ENCODE results near the gene DPF3. TPM values are rescaled to one million over a fixed set of nuclear protein-coding genes. Genes with fewer than 3 reads are reported as not detected.

DPF3 gene
- total RNA-seq, 2 donors from 2014 or later: 0.19 to 0.93 TPM

DNA sequence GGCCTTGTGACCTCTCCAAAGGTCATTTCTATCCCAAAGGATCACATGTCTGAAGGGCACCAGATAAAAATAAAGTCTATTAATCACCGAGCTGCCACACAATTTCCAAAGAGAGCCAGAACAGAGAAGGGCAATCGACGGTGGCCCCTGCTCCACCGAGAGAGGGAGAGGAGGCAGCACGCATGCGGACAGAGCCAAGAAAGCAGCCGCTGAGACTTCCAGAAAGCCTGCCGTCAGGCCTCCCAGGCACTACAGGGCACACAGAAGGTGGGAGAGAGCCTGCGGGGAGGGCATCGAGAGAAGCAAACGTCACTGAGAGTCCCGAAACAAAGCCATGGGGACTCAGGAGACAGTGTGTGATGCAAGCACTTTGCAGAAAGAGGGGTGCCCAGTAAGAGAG is 182.0 kb downstream of the DPF3 start:
- intact Hi-C loops (cut with DNase I): no loop called here
- no peak for DNase-seq (ENCODE audit: low spot score)

DNA sequence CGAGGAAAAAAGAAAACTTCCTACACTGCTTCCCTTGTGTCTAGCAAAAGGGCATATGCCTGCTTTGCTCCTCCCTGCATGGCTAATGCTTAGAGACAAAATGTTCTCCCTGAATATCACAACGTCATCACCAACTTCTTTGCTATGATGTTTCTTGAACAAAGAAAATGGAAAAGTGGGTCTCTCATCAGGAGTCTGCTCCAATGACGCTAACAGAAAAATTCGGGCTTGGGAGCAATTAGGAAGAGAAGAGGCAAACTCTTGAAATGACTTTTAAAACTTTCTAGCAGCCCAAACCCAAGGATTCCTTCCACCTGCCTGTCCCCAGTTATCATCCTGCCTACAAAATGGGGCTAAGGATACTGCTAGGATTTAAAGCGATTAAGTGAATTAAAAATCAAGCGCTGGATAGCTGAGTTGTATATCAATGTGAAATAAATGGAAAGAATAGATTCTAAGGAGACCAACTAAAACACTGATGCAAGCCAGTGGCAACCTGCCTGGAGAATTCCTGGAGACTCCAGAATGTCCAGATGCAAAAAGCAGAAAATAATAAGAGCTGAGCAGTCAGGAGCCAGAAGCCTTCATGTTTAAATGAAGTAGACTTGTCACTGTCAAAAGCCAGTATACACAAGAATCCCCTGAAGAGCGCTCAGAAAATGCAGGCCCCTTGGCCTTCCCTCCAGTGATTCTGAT is 183.8 kb downstream of the DPF3 start:
- intact Hi-C loops (cut with DNase I): no loop called here
- no peak for DNase-seq (ENCODE audit: low spot score)

DNA sequence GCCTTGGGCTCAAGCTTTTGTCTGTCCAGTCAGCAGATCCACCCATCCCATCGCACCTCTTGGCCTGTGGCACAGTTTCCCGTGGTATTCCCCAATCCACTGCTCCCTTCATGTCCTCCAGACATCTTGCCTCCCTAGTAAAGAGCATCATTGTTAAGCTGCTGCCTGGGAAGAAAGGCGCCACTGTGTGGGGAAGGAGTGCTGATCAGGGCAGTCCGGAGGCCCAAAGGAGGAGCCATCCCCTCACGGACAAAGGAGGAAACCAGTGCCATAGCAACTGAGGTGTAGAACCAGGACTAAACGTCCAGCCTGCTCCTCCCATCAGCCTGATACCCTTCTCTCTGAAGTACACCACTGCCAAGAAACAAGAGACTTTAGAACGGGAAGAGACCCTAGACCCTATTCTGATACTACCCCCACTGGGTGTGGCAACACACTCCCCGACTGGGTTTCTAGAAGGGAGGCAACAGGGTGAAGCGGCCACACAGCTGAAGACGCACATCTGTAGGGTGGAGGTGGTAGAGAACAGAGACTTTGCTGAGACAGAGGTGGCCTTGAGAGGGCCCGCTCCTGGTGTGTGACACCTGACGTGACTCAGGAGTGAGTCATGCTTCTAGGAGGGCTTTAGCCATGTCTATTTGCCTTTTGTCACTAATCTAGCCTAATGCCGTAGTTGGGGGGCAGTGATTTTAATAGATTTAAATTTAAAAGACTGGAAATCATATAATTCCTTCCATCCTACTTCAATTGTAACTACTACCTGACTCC is 185.0 kb downstream of the DPF3 start:
- intact Hi-C loops (cut with DNase I): no loop called here
- no peak for DNase-seq (ENCODE audit: low spot score)

DNA sequence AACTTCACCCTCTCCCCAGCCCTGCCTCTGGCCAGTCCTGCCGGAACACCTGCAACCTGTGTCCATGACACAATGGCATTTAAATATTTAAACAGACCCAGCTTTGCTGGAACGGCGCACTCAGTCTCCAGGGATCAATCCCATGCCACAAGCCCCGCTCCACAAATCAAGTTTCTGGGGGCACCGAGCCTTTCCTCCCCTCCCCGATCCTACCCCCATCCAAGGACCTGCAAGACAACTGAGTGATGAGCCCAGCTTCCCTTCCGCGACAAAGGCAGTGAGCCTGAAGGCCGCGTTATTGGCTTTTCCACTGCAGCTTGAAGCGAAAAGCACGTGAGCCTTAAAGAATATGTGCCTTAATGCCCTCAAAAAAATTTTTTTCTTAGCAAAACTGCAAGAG is 185.7 kb downstream of the DPF3 start:
- DNase-seq (ENCODE audit: low spot score): no peak
- intact Hi-C loops (cut with DNase I): no loop called here

DNA sequence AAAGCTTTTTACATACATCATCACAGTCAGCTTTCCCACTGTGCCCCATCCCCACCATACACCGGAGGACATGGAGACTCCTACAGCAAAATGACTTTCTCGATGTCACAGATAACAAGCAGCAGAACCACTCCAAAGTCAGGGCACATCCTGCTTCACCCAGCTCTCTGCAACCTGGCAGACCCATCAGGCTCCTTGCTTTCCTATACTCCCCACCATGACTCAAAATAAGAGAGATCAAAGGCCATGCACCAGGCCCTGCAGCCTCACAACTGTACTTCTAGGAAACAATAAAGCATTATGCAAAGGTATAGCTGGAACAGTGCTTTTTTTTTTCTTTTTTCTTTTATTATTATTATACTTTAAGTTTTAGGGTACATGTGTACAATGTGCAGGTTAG is 187.4 kb downstream of the DPF3 start:
- DNase-seq (ENCODE audit: low spot score): no peak
- intact Hi-C loops (cut with DNase I): no loop called here

DNA sequence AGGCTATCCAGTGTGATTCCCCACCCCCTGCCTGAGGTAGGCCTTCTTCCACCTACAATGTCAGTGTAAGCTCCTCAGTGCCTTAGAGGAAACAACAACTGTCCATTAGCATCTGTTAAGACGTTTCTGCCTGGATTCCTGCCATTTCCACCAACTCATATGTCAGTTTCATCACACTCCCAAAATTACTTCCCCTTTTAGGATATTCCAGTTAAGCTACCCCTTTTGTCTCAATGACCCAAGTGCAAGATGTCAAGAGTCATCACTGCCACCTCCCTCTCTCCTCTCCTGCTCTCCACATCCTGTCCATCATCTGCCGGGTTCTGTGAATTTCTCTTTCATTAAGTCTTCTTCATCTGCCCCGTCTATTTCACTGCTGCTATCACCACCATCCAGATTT is 189.4 kb downstream of the DPF3 start:
- no peak for DNase-seq (ENCODE audit: low spot score)
- intact Hi-C loops (cut with DNase I): no loop called here

GRCh38 chr14:72701605-72702004 is 192.3 kb downstream of the DPF3 start:
- no peak for DNase-seq (ENCODE audit: low spot score)
- intact Hi-C loops (cut with DNase I): no loop called here

- DNase-seq (ENCODE audit: low spot score): no peak
- intact Hi-C loops (cut with DNase I): no loop called here
These were observed 192.7 kb downstream of the DPF3 start for GRCh38 chr14:72701237-72701565.

DNA sequence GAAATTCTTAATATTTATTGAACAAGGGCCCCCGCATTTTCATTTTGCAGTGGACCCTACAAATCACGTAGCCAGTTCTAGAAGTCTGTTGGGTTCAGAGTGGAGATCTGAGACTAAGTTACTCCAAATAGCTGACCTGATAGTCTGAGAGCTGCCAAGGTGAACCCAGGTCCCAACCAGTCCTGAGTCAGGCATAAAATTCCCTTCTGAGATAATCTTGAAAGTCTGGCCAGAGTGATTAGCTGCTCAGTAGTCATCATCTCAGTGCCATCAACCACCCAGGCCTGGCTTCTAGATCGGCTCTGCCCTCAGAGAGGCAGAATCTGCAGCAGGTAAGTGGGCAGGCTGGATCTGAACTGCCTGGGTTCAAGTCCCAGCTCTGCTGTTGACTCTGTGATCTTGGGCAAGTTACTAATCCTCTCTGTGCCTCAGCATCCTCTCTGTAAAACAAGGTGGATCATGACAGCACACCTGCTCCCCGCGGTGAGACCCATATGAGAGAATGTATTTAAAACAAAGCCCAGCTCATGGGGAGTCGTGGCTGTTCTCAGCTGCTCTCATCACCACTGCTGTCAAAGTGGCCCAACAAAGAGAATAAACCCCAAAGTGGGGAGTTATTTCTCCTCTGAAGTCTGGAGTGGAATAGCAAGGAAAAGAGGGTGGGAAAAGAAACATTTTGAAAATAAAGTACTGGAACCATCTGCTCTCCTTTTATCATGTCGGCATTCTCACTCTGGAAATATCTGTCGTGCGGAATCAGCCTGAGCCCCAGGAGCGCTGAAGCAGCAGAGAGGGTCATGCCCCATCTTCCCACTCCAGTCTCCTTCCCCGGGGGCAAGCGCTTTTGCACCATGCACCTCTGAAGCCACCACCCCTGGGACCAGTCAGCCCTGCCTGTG is 193.3 kb downstream of the DPF3 start:
- no peak for DNase-seq (ENCODE audit: low spot score)
- intact Hi-C loops (cut with DNase I): no loop called here

DNA sequence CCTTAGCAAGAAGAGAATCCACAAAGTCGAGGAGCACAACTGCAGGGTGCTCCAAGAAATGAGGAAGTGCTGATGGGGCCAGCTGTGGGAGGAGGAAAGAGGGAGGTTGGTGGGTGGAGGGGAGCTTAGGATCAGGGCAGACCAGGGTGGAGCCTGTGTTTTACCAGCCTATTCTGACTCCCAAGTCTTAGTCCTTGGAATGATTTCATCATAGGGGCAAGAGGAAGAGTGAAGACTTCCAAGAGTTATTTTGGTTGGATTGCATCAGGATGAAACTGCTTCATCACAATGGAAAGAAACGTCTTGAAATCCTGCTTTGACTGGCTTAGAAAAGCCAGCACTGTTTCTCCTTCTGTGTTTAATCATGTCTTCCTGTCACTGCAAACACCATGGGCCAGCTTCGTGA is 194.0 kb downstream of the DPF3 start:
- DNase-seq (ENCODE audit: low spot score): no peak
- intact Hi-C loops (cut with DNase I): no loop called here

DNA sequence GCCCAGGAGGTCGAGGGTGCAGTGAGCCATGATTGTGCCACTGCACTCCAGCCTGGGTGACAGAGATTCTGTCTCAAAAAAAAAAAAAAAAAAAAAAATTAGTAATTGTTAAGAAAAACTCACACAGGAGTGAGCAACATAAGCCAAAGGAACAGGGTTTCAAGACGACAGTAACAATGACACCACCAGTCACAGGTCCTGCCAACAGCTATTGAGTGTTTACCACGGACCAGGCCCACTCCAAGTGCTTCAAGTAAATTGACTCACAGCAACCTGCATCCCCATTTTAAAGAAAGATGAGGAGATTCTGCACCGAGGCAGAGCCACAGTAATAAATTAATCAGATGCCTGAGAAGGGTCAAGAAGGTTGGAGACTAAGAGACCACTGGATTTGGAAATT is 194.5 kb downstream of the DPF3 start:
- intact Hi-C loops (cut with DNase I): no loop called here
- DNase-seq (ENCODE audit: low spot score): no peak

DNA sequence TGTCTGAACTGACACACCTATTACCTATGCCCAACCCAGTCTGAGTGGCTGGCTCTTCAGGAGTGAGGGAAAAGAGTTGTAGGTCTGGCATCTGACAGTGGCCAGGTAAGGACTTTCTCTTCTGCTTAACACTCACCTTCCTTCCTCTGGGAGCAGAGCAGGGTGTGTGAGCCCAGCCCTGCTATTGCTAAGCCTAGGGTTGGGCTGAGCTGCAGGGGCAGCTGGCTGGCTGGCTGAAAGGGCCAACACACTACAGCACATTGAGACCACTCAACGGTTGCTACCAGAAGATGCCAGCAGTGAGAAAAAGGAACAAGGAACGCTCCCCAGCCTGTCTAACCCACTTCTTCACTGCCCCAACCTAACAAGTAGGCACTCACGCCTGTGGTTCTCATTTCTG is 201.2 kb downstream of the DPF3 start:
- DNase-seq (ENCODE audit: low spot score): no peak
- intact Hi-C loops (cut with DNase I): no loop called here

GRCh38 chr14:72690324-72690723 is 203.6 kb downstream of the DPF3 start:
- intact Hi-C loops (cut with DNase I): no loop called here

DNA sequence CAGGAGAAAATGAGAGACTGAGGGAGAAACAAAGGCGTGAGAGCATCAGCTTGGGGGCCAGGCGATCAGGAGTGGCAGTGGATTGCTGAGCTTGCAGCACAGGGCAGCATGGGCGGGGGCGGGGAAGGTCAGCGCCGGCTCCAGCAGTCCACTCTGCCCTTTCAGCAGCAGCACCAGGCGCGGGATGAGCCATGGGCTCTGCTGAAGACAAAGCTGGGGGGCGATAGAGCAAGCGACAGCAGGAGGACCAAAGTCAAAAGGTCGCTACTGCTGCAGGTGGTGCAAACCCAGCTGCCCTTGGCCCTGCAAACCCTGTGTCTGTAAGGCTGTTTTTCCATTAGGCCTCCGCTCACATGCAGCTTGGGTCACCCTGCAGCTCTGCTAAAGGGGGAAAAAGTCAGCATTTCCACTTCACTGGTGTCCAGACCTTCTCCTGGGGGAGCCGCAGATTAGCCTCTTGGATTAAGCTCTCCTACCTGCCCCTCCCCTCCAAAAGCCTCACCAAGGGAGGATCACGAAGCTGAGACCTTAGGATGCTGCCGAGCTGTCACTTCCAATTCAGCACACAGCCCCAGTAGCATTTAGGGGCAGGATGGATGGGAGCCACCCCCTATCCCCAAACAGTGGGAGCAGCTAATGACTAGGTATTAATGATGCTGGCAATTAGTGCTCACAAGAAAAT is 204.8 kb downstream of the DPF3 start:
- DNase-seq (ENCODE audit: low spot score): no peak
- intact Hi-C loops (cut with DNase I): no loop called here

More at GRCh38 chr14:72690324-72690723, 203.6 kb downstream of the DPF3 start:
- no peak for DNase-seq (ENCODE audit: low spot score)

DNA sequence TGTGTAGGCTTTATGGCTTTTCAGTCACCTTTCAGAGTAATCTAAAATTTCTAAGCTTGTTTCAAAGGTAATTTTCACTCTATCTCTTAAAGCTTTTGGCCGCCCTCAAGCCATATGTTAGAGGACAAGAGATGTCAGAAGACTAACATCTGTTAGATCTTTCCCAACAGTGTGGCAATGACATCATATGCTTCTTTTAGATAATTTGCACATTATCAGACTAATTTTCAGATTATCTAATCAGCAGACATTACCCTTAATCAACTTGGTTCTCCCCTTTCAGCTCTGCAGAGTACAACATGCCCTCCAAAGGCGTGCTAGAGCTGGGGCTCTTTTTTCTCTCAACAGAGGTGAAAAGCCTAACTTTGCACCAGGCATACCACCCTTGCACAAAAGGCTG is 207.1 kb downstream of the DPF3 start:
- intact Hi-C loops (cut with DNase I): no loop called here
- no peak for DNase-seq (ENCODE audit: low spot score)

GRCh38 chr14:72686101-72686500 is 207.8 kb downstream of the DPF3 start:
- intact Hi-C loops (cut with DNase I): no loop called here
- DNase-seq (ENCODE audit: low spot score): no peak

DNA sequence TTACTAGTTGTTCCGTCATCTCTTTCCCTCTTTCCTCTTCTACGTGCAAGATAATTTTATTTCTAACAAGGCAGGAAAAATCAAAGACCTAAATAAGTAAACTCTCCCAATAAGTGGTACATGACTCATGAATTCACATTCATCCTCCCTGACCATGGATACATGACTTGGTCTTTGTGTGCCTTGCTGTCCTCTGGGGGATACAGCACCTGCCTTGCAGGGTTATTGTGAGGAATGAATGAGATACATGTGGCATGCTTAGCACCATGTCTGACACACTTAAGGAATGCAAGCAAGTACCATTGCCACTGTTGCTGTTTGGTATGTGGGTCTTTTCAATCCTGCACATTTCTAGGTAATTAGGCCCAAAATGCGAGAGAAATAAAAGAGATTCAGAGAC is 208.4 kb downstream of the DPF3 start:
- intact Hi-C loops (cut with DNase I): no loop called here

DNA sequence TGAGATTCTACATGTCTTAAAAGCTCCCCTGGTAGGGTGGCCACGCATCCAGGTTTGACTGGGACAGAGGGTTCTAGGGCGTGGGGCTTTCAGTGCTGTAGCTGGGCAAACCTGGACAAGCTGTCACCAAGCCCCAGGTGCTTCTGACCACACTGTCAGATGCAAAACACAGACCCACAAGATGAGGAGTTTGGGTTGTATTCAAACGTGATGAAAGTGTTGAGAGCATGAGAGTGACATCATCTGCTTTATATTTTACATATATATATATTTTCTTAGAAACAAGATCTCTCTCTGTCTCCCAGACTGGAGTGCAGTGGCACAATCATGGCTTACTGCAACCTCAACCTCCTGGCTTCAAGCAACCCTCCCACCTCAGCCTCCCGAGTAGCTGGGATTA is 210.1 kb downstream of the DPF3 start:
- intact Hi-C loops (cut with DNase I): no loop called here
- DNase-seq (ENCODE audit: low spot score): no peak

More for the DNA sequence above, 208.4 kb downstream of the DPF3 start:
- no peak for DNase-seq (ENCODE audit: low spot score)

DNA sequence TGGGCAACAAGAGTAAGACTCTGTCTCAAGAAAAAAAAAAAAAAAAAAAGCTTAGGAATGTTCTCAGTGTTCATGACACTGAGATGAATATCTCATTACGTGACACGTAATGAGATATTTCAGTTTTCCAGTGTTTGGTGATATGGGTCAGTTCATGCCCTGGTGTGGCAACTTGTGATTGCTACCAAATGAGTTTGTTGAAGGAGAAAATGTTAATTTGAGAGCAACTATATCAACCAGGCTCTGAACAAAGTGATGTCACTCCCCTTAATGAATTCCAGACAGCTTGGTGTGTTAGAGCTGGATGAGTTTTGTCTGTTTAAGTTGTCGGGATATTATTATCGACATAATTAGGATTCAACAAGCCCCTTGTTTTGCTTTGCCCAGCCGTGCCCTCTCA is 211.7 kb downstream of the DPF3 start:
- DNase-seq (ENCODE audit: low spot score): no peak
- intact Hi-C loops (cut with DNase I): no loop called here

Data from posterior vena cava (tissue), 2 donors.